NCI-H2171 treated with DMSO at 0.1 percent for 48 hours (cell line): Measurements from ENCODE around the gene SCNM1.
A peak's percentile ranks its signal among the peaks of the same experiment; 100 is the strongest.
"Not testable (repeated sequence)": the region's sequence is repeated elsewhere in the genome, so short reads cannot be mapped to it uniquely, and the experiment has no call there.

Experiments used
- DNase-seq: peaks from one replicate; lab custom pipeline; 2025; lab: John Stamatoyannopoulos, UW

SCNM1 gene

GRCh38 chr1:151193304-151193703 is 27.4 kb downstream of the SCNM1 start:
- no peak for DNase-seq

DNA sequence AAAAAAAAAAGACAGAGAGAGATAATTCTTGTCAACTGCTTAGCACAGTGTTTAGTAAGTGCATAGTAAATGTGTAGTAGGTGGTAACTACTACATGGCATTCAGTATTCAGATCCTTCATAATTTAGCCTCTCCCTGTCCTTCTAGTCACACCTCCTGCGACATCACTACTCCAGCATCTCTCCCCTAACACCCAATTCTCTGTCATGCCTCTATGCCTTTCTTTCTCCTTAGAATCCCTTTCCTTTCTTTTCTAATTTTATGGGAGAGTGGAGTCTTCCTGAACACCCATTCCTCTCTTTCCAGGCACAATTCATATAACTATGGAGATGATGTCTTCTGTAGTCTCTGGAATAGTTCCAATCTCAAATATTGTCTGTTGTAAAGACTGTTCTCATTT is 27.9 kb downstream of the SCNM1 start:
- no peak for DNase-seq

GRCh38 chr1:151194894-151195594 is 29.1 kb downstream of the SCNM1 start:
- not testable (repeated sequence) for DNase-seq

GRCh38 chr1:151196292-151196800 is 30.4 kb downstream of the SCNM1 start:
- DNase-seq: peak; percentile 94

DNA sequence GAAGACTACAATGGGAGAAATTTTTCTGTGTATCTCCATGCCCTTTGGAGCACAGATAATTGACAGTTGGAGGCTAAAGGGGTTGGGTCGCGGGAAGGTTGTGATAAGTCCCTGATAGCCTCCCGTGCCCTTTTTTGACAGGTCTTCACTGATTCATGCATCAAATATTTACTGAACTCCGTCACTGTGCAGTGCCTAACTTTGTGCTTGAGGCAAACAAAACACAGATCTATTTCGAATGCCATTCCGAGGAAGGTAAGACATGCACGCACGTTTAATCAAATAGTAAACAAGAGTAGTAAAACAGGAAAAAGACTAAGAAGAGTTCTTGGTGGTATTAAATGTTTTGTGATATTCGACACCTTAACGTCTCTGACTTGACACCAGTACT is 31.9 kb downstream of the SCNM1 start:
- DNase-seq: no peak

DNA sequence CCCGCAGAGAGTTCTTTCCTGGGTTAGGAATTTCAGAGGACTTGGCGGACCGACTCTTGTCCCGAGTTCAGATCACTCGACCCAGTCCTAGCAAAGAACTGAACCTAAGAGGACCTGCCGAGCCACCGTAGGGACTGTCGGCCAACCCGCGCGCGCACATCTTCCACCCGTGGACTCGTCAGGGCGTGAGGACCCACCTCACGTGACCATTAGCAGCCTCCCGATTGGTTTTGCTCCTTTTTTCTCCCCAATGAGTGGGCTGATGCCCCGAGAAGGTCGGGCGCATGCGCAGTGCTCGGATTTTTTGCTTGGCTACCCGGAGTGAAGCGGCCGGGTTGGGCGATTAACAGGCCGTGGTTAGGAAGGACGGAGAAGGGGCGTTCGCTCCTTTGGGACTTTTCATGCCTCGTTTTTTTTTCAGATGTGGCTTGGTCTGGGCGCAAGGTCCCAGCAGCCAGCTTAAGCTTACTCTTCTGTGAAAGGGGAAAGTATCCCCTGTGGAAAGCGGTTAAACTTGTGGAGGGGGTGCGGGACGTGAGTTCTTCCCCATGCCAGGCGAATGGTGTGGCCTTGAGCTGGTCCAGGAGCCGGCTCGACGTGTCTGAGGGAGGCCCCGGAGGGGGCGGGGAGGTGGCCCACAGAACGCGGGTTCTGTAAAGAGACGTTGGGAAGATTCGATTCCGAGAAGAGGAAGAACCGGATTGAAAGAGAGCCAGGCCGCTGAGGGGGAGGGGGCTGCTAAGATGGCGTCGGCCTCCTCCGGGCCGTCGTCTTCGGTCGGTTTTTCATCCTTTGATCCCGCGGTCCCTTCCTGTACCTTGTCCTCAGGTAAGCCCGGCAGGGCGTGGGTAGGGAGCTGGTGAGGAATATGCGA is 32.5 kb downstream of the SCNM1 start, which contains the start of gene PIP5K1A:
PIP5K1A (plus strand) TSS at position 299 of the 874 bp plus-strand sequence; CDS start at position 744, 445 bp downstream.
- peak; percentile 98 for DNase-seq

DNA sequence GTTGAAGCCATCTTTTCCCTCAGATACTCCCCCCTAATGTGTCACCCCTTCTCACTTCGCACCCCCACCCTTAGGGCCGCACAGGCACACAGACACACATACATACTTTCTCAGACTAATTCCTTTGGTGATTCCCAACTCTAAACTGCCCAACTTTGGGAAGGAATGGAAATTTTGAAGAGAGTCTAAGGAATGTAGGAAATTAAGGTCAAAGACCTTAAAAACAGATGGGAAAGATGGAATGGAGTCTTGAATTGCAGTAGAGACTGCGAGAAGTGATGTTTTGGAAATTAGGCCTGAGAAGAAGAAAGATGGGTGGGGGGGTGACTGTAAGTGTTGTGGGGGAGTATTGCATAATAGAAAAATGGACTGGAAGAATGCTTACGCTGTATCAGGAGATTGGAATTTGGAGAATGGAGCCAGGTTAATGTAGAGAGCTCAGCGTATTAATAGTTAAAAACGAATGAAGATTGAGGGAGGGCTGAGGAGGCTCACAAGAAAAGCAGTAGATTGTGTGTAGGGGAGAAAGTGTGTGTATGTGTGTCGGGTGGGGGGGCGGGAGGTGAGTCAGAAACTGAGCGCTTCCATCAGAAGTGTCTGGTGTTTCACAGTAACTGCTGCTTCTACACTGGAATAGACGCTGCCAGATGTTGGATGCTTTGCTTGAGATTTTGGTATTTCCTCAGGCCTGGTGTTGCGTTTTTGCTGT is 34.1 kb downstream of the SCNM1 start:
- DNase-seq: no peak

GRCh38 chr1:151205381-151205965 is 39.5 kb downstream of the SCNM1 start:
- DNase-seq: not testable (repeated sequence)

DNA sequence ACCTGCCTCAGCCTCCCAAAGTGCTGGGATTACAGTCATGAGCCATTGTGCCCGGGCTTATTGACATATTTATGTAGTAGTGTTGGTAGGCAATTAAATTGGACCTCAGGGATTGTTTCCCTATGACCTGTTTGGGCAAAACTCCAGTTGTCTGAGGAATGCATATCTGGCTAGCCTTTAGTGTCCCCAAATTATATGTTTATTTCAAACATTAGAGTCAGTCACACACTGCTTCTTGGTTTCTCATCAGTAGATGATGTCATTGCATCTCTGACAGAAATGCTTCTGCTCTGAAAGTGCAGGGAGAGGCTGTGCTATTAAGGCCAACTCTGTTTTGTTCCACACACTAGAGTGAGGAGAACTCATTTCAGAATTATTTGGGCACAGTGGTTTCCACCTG is 44.9 kb downstream of the SCNM1 start:
- no peak for DNase-seq

DNA sequence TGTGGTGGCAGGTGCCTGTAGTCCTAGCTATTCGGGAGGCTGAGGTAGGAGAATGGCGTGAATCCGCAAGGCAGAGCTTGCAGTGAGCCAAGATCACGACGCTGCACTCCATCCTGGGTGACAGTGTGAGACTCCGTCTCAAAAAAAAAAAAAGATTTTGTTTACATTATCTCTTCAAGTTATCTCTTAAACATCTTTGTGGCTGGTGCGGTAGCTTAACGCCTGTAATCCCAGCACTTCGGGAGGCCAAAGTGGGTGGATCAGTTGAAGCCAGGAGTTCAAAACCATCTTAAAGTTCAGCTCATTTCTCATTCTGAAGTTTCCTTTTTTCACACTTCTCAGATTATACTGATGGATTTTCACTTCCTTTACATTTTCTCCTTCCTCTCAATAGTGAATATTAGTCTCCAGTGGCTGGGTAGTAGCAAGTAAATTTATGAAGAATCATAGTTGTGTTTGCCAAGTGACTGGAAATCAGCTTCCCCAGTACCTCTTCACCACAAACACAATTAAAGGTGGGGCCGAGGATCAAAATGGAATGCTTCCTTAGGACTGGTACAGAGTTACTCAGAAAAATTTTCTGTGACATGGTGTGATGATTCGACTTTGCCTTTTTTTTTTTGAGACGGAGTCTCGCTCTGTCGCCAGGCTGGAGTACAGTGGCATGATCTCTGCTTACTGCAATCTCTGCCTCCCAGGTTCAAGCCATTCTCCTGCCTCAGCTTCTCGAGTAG is 46.2 kb downstream of the SCNM1 start:
- DNase-seq: no peak

DNA sequence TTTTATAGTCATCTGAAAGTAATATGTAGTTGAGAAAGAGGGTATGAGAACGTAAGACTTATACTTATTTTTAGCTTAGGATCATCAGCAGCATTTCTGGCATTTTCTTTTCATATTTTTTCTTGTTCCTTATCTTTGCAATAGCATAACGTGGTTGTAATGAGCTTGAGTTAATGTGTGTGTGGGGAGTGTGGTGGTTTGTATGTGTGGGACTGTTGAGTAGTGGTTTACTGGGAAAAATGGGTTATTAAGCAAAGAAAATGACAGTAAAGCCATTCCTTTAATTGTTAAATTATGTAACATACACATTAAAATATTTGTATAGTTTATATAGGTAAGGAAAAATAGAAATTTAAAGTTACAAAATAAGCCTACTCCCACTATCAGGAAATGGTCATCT is 47.6 kb downstream of the SCNM1 start:
- no peak for DNase-seq
